Liver (tissue), 9 donors: ENCODE measurements around the gene FNTB. TPM values are rescaled to one million over a fixed set of nuclear protein-coding genes. Genes with fewer than 3 reads are reported as not detected.

Experiments
- DNase-seq: peaks from one replicate; pipeline ENCODE4 v3.0.0-alpha.2; 2017; ENCODE audit warnings: low spot score
- H3K27ac ChIP-seq, 2 donors: one replicate each; pipeline ENCODE4 v1.7.0; 2013; ENCODE audit warnings: inconsistent platforms in 2 of 2, low read length in 2 of 2, control low read depth in 1 of 2, low read depth in 1 of 2, mild to moderate bottlenecking in 1 of 2
- H3K27me3 ChIP-seq, 4 donors: one replicate each; pipeline versions ENCODE4 v1.6.1 to v1.7.0; 2013; ENCODE audit warnings: low read length in 3 of 4, inconsistent platforms in 1 of 4, mild to moderate bottlenecking in 1 of 4, moderate library complexity in 1 of 4; ENCODE audit not compliant: control insufficient read depth in 4 of 4, insufficient read depth in 4 of 4
- H3K36me3 ChIP-seq, 4 donors: one replicate each; pipeline versions ENCODE4 v1.6.1 to v1.7.0; 2013; ENCODE audit warnings: low read length in 3 of 4, mild to moderate bottlenecking in 3 of 4, low read depth in 1 of 4, moderate library complexity in 1 of 4; ENCODE audit not compliant: control insufficient read depth in 4 of 4, insufficient read depth in 3 of 4
- H3K4me1 ChIP-seq, 4 donors: one replicate each; pipeline versions ENCODE4 v1.6.1 to v1.7.0; 2013; ENCODE audit warnings: low read length in 3 of 4, mild to moderate bottlenecking in 3 of 4, moderate library complexity in 1 of 4; ENCODE audit not compliant: control insufficient read depth in 4 of 4, insufficient read depth in 4 of 4
- H3K4me3 ChIP-seq, 3 donors: one replicate each; pipeline versions ENCODE4 v1.6.1 to v1.7.0; 2013; ENCODE audit warnings: low read length in 3 of 3, control low read depth in 1 of 3, low read depth in 1 of 3, mild to moderate bottlenecking in 1 of 3
- H3K9ac ChIP-seq, 2 donors: one replicate each; pipeline ENCODE4 v1.7.0; 2013; ENCODE audit warnings: low read length in 2 of 2, mild to moderate bottlenecking in 2 of 2, moderate library complexity in 2 of 2, control low read depth in 1 of 2, low read depth in 1 of 2
- H3K9me3 ChIP-seq, 4 donors: one replicate each; pipeline versions ENCODE4 v1.6.1 to v1.7.0; 2013; ENCODE audit warnings: low read length in 3 of 4; ENCODE audit not compliant: control insufficient read depth in 4 of 4
- EGR1 ChIP-seq, 2 donors: IDR thresholded peaks; 2 replicates each; pipeline ENCODE4 v1.6.1; 2016 to 2018; ENCODE audit warnings: antibody characterized with exemption in 2 of 2, low read depth in 2 of 2
- FOXA1 ChIP-seq: IDR thresholded peaks from 2 replicates; pipeline ENCODE4 v1.6.1; 2016; ENCODE audit warnings: antibody characterized with exemption
- FOXA2 ChIP-seq: IDR thresholded peaks from 2 replicates; pipeline ENCODE4 v1.6.1; 2016; ENCODE audit warnings: antibody characterized with exemption
- HNF4A ChIP-seq, 2 donors: conservative IDR thresholded peaks; 2 replicates each; pipeline ENCODE4 v1.6.1; 2016; ENCODE audit warnings: antibody characterized with exemption in 2 of 2, mild to moderate bottlenecking in 2 of 2
- HNF4G ChIP-seq: IDR thresholded peaks from 2 replicates; pipeline ENCODE4 v1.6.1; 2016; ENCODE audit warnings: antibody characterized with exemption
- JUND ChIP-seq, 2 donors: IDR thresholded peaks; 2 replicates each; pipeline ENCODE4 v1.6.1; 2016; ENCODE audit warnings: antibody characterized with exemption in 2 of 2
- NR2F2 ChIP-seq: IDR thresholded peaks from 2 replicates; pipeline ENCODE4 v1.6.1; 2016; ENCODE audit warnings: antibody characterized with exemption
- RAD21 ChIP-seq, 2 donors: IDR thresholded peaks; 2 replicates each; pipeline ENCODE4 v1.6.1; 2016; ENCODE audit warnings: antibody characterized with exemption in 2 of 2, mild to moderate bottlenecking in 2 of 2
- RXRA ChIP-seq, 2 donors: IDR thresholded peaks; 2 replicates each; pipeline ENCODE4 v1.6.1; 2017 to 2018; ENCODE audit warnings: antibody characterized with exemption in 2 of 2, mild to moderate bottlenecking in 1 of 2
- SP1 ChIP-seq: IDR thresholded peaks from 2 replicates; pipeline ENCODE4 v1.6.1; 2018; ENCODE audit warnings: antibody characterized with exemption, mild to moderate bottlenecking
- TAF1 ChIP-seq: conservative IDR thresholded peaks from 2 replicates; pipeline ENCODE4 v1.6.1; 2016; ENCODE audit warnings: antibody characterized with exemption, mild to moderate bottlenecking
- YY1 ChIP-seq: IDR thresholded peaks from 2 replicates; pipeline ENCODE4 v1.6.1; 2016; ENCODE audit warnings: antibody characterized with exemption, mild to moderate bottlenecking
- WGBS: extraction: QIAGEN DNeasy Blood & Tissue Kit; methylation state at CpG from one replicate; pipeline ENCODE4 v1.1.7; 2013; 5-methylcytosine and 5-hydroxymethylcytosine counted together
- polyA plus RNA-seq, 2 donors: library from polyadenylated mRNA; stranded (reverse) in 1 of 2; unstranded in 1 of 2; fragments of 200-250 nt in 1 of 2; fragments of >200 nt in 1 of 2; fragmentation: Nextera tagmentation in 1 of 2; extraction: Ambion mirVana in 1 of 2; gene quantifications; one replicate each; pipeline versions ENCODE4 v1.2.1 to v1.2.3, GENCODE V29; 2013 to 2015
- total RNA-seq, 2 donors: library from RNA; depleted of rRNA; stranded (reverse); fragments of >200 nt; gene quantifications; one replicate each; pipeline ENCODE4 v1.2.3, GENCODE V29; 2014
- TF ChIP-seq, protein P1 (sequence below): fragments of 150-350 bp; IDR thresholded peaks from 2 replicates; pipeline ENCODE4 v1.5.1; 2017; ENCODE audit warnings: improper control_type of control experiment, low read depth, low read length; ENCODE audit not compliant: missing input control
- TF ChIP-seq, protein P2 (sequence below): IDR thresholded peaks from 2 replicates; pipeline ENCODE4 v1.6.1; 2016; ENCODE audit warnings: antibody characterized with exemption
- TF ChIP-seq, protein P3 (sequence below): IDR thresholded peaks from 2 replicates; pipeline ENCODE4 v1.6.1; 2016; ENCODE audit warnings: antibody characterized with exemption
- TF ChIP-seq, protein P4 (sequence below): IDR thresholded peaks from 2 replicates; pipeline ENCODE4 v1.6.1; 2016; ENCODE audit warnings: antibody characterized with exemption
- donor health status: healthy.
- donor health status: healthy.
- donor health status: healthy.
- donor health status: healthy.
- donor health status: healthy.

FNTB gene
- total and polyA plus RNA-seq, 4 donors: 6.3 to 17.2 (median 9.0) TPM

DNA sequence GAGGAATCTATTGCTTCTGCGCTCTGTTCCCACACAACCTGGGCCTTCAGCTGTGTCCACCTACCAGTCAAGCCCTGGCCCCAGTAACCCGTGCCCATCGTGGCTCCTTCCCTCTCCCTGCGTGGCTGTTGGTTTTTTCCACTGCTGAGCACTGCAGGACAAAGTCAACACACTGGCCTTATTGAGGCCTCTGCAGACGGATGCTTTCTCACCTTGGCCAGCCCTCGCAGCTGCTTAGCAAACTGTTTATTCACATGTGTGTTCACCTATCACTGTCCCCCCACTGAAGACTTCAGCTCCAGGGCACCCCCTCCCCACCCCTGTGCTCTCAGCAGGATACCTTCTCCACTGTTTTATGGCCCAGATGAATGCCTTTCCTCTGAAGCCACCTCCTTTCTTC is 31.4 kb upstream of the FNTB start (continued):
- TF ChIP-seq, protein P1, sequence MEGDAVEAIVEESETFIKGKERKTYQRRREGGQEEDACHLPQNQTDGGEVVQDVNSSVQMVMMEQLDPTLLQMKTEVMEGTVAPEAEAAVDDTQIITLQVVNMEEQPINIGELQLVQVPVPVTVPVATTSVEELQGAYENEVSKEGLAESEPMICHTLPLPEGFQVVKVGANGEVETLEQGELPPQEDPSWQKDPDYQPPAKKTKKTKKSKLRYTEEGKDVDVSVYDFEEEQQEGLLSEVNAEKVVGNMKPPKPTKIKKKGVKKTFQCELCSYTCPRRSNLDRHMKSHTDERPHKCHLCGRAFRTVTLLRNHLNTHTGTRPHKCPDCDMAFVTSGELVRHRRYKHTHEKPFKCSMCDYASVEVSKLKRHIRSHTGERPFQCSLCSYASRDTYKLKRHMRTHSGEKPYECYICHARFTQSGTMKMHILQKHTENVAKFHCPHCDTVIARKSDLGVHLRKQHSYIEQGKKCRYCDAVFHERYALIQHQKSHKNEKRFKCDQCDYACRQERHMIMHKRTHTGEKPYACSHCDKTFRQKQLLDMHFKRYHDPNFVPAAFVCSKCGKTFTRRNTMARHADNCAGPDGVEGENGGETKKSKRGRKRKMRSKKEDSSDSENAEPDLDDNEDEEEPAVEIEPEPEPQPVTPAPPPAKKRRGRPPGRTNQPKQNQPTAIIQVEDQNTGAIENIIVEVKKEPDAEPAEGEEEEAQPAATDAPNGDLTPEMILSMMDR: no peak
- TF ChIP-seq RAD21 (IDR thresholded peaks at IDR 0.05): no peak
- no peak for TF ChIP-seq SP1
- TF ChIP-seq TAF1: no peak

DNA sequence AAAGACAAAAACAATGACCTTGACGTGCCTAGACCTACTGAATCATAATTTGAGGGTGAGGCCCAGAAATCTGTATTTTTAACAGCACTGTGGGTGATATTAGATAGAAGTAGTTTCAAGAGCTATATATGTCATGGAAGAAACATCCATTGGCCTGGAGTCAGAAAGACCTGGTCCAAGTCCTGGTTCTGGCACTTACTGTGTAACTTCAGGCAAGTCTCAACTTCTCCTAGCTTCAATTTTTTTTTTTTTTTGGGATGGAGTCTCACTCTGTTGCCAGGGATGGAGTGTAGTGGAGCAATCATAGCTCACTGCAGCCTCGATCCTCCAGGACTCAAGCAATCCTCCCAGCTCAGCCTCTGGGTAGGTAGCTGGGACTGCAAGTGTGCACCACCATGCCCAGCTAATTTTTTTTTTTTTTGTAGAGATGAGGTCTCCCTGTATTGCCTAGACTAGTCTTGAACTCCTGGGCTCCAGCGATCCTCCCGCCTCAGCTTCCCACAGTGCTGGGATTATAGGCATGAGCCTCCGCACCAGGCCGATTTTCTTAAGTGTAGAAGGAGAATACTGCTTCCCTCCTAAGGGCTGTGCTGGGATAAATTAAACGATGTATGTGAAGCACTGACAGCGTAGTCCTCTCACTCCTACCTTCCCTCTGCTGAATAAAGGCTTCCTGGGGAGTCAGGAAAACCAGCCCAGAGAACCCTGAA is 29.8 kb upstream of the FNTB start:
- H3K4me3 ChIP-seq: no peak overlapping the region
- no peak for DNase-seq
- peaks cover 0 to 2% (median 0%) of the 10 kb centered on the region in 4 donors for H3K36me3 ChIP-seq
- H3K27me3 ChIP-seq: no peaks in the 10 kb centered on the region
- H3K27ac ChIP-seq: no peak overlapping the region
- H3K9ac ChIP-seq: no peak overlapping the region
- H3K9me3 ChIP-seq: no peaks in the 10 kb centered on the region
- peaks cover 0 to 12% (median 7%) of the 10 kb centered on the region in 4 donors for H3K4me1 ChIP-seq
- 95% methylated on average over 8 of the region's 8 CpGs for WGBS
- TF ChIP-seq, protein P2, sequence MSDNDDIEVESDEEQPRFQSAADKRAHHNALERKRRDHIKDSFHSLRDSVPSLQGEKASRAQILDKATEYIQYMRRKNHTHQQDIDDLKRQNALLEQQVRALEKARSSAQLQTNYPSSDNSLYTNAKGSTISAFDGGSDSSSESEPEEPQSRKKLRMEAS: no peak
- TF ChIP-seq YY1 (no peak), TAF1 (no peak), FOXA1 (no peak), NR2F2 (no peak), JUND (IDR thresholded peaks at IDR 0.05) (no peak), RXRA (IDR thresholded peaks at IDR 0.05) (no peak)
- TF ChIP-seq, protein P3, sequence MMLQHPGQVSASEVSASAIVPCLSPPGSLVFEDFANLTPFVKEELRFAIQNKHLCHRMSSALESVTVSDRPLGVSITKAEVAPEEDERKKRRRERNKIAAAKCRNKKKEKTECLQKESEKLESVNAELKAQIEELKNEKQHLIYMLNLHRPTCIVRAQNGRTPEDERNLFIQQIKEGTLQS: no peak
- TF ChIP-seq, protein P1: no peak

DNA sequence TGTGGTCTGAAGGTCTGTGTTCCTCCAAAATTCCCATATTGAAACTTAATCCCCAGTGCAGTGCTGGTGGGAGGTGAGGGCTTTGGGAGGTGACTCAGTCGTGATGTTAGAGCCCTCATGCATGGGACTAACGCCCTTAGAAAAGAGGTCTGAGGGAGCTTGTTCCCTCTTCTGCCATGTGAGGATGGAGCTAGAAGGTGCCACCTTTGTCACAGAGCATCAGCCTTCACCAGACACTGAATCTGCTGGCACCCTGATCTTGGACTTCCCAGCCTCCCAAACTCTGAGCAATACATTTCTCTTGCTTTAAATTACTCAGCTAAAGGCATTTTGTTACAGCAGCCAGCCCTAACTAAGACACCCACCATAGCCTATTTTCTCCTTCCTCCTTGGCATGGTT is 28.5 kb upstream of the FNTB start:
- peaks cover 0 to 2% (median 0%) of the 10 kb centered on the region in 4 donors for H3K36me3 ChIP-seq
- no peak overlapping the region for H3K9ac ChIP-seq
- no peak overlapping the region for H3K4me3 ChIP-seq
- no peak overlapping the region for H3K27ac ChIP-seq
- DNase-seq: no peak
- no peaks in the 10 kb centered on the region for H3K9me3 ChIP-seq
- no peaks in the 10 kb centered on the region for H3K27me3 ChIP-seq
- peaks cover 0 to 12% (median 7%) of the 10 kb centered on the region in 4 donors for H3K4me1 ChIP-seq
- WGBS: 96% methylated on average over 2 of the region's 2 CpGs
- TF ChIP-seq, protein P3: no peak
- no peak for TF ChIP-seq TAF1
- no peak for TF ChIP-seq RXRA (IDR thresholded peaks at IDR 0.05)
- no peak for TF ChIP-seq YY1
- TF ChIP-seq HNF4G: no peak
- TF ChIP-seq, protein P1: no peak
- no peak for TF ChIP-seq FOXA2
- TF ChIP-seq EGR1 (IDR thresholded peaks at IDR 0.05; ENCODE audit: low read depth in 2 of 2): no peak
- TF ChIP-seq NR2F2: no peak
- no peak for TF ChIP-seq SP1
- TF ChIP-seq RAD21 (IDR thresholded peaks at IDR 0.05): no peak
- TF ChIP-seq, protein P4, sequence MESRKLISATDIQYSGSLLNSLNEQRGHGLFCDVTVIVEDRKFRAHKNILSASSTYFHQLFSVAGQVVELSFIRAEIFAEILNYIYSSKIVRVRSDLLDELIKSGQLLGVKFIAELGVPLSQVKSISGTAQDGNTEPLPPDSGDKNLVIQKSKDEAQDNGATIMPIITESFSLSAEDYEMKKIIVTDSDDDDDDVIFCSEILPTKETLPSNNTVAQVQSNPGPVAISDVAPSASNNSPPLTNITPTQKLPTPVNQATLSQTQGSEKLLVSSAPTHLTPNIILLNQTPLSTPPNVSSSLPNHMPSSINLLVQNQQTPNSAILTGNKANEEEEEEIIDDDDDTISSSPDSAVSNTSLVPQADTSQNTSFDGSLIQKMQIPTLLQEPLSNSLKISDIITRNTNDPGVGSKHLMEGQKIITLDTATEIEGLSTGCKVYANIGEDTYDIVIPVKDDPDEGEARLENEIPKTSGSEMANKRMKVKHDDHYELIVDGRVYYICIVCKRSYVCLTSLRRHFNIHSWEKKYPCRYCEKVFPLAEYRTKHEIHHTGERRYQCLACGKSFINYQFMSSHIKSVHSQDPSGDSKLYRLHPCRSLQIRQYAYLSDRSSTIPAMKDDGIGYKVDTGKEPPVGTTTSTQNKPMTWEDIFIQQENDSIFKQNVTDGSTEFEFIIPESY: no peak
- TF ChIP-seq, protein P2: no peak
- TF ChIP-seq JUND (IDR thresholded peaks at IDR 0.05): no peak
- TF ChIP-seq HNF4A (conservative IDR thresholded peaks at IDR 0.05): no peak
- TF ChIP-seq FOXA1: no peak
